Ovary (tissue), 9 donors: ENCODE measurements around the gene SELENON. TPM values are rescaled to one million over a fixed set of nuclear protein-coding genes. Genes with fewer than 3 reads are reported as not detected.

Source experiments
- DNase-seq, 5 donors: peaks; one replicate each; pipeline ENCODE4 v3.0.0-alpha.2; 2019 to 2020
- H3K27ac ChIP-seq, 2 donors: fragments of 200-600 bp; one replicate each; pipeline versions ENCODE4 v1.5.1 to v1.8.0; 2019 to 2022
- H3K27me3 ChIP-seq: fragments of 200-600 bp; one replicate; pipeline ENCODE4 v1.8.0; 2022
- H3K36me3 ChIP-seq: fragments of 200-600 bp; sonication (generic); one replicate; pipeline ENCODE4 v1.5.1; 2019
- H3K4me1 ChIP-seq: one replicate; pipeline ENCODE4 v1.8.1; 2013; ENCODE audit warnings: mild to moderate bottlenecking, moderate library complexity; ENCODE audit not compliant: insufficient read depth
- H3K4me3 ChIP-seq: fragments of 200-600 bp; sonication (generic); one replicate; pipeline ENCODE4 v1.5.1; 2017
- H3K9me3 ChIP-seq, 2 donors: fragments of 200-600 bp in 1 of 2; sonication (generic) in 1 of 2; one replicate each; pipeline versions ENCODE4 v1.5.1 to v1.8.1; 2013 to 2019; ENCODE audit warnings: mild to moderate bottlenecking in 1 of 2, moderate library complexity in 1 of 2
- CTCF ChIP-seq, 3 donors: fragments of 450-650 bp in 2 of 3; fragments of 200-600 bp in 1 of 3; IDR thresholded peaks; one replicate each; pipeline versions ENCODE4 v1.5.1 to v1.8.0; 2016 to 2022; ENCODE audit warnings: antibody characterized with exemption in 3 of 3, mild to moderate bottlenecking in 1 of 3
- EP300 ChIP-seq: sonication (generic); formaldehyde crosslinking; IDR thresholded peaks from one replicate; pipeline ENCODE4 v1.6.1; 2017; ENCODE audit warnings: antibody characterized with exemption
- POLR2A ChIP-seq: fragments of 450-650 bp; IDR thresholded peaks from one replicate; pipeline ENCODE4 v1.6.1; 2017; ENCODE audit warnings: antibody characterized with exemption, mild to moderate bottlenecking, moderate library complexity
- WGBS, 3 donors: extraction: QIAGEN DNeasy Blood & Tissue Kit in 1 of 3; methylation state at CpG; one replicate each; pipeline versions ENCODE4 v1.1.5 to v1.1.7; 2013 to 2017; 5-methylcytosine and 5-hydroxymethylcytosine counted together
- intact Hi-C, 4 donors: fragments of 100-400 bp; cut with DNase I; formaldehyde crosslinking; loops; one replicate each; pipeline versions ENCODE4 v1.11.0 to v1.15.1; 2022 to 2023
- polyA plus RNA-seq, 2 donors: library from polyadenylated mRNA; stranded (reverse); fragments of 200-250 nt in 1 of 2; fragments of 350-450 nt in 1 of 2; fragmentation: Illumina TruSeq in 1 of 2; extraction: RNeasy Lipid Tissue Mini Kit (QIAGEN cat#74804) in 1 of 2; gene quantifications; one replicate each; pipeline ENCODE4 v1.2.3, GENCODE V29; 2013 to 2014
- total RNA-seq, 7 donors: library from RNA; depleted of rRNA in 2 of 7; stranded (reverse); fragments of >200 nt in 2 of 7; fragmentation: NEBNext Ultra II Directional in 3 of 7; extraction: Animal tissue kit (Norgen Biotek cat#: 25700) in 3 of 7; gene quantifications; one replicate each; pipeline versions ENCODE4 v1.1.0 to v1.2.4, GENCODE V29; 2016 to 2023
- donor health status: DM: no; HTN: no; CAD: no; lungs with moderate emphysema.
- donor health status: DM: no; HTN: no; CAD: no.
- donor health status: Bipolar disorder and iron deficiency.
- donor health status: DM: yes; HTN: yes; CAD: no.
- donor health status: DM: no; HTN: no; CAD: no.
- donor health status: DM: yes; HTN: yes; CAD: no.

SELENON gene
- total and polyA plus RNA-seq, 9 donors, result 13.9 to 139 (median 66.3) TPM

- Histone ChIP-seq H3K27me3 (no peaks in the 10 kb centered on the region), H3K27ac (peak within 1 kb of the TSS; percentile 74 to 86), H3K36me3 (no peaks in the 10 kb centered on the region), H3K9me3 (no peaks in the 10 kb centered on the region), H3K4me3 (peak within 1 kb of the TSS; percentile 99), H3K4me1 (peaks cover 14% of the 10 kb centered on the region)
- intact Hi-C loops, result loop anchor here in 2 of 4 donors (5.0 to 10.0 kb wide), 3 partner anchors 55 to 185 kb away; partner anchors contain the start of genes PAQR7 (in 2 of the 2) and PAFAH2 (in 1 of the 2)
- peak; percentile 86 to 91 (median 88) for DNase-seq
- WGBS, 3 donors, result 0 to 2% (median 1%) methylated on average over 55 to 64 of the region's 64 CpGs
- TF ChIP-seq POLR2A, result peak; percentile 90
- TF ChIP-seq CTCF (IDR thresholded peaks at IDR 0.05), result no peak
These were observed 19.7 kb downstream of the SELENON start, which contains the start of gene MTFR1L for GRCh38 chr1:25819491-25820246. TSS of gene MTFR1L (plus strand) at chr1:25819954. CDS start at chr1:25823105, 3,151 bp downstream.

- 1 to 2% (median 1%) methylated on average over 49 to 67 of the region's 67 CpGs for WGBS, 3 donors
These were observed 20.5 kb downstream of the SELENON start for GRCh38 chr1:25820247-25821111.

GRCh38 chr1:25821112-25821476 is 21.1 kb downstream of the SELENON start:
- 14 to 28% (median 19%) methylated on average over 10 of the region's 10 CpGs for WGBS, 3 donors
- Histone ChIP-seq H3K4me1 (peaks cover 14% of the 10 kb centered on the region), H3K9me3 (no peaks in the 10 kb centered on the region), H3K27me3 (no peaks in the 10 kb centered on the region), H3K4me3 (peak overlapping the region; percentile 99), H3K36me3 (no peaks in the 10 kb centered on the region), H3K27ac (peak overlapping the region in 1 of 2 donors; percentile 86)
- no peak for DNase-seq
- TF ChIP-seq EP300, result no peak
- TF ChIP-seq CTCF (IDR thresholded peaks at IDR 0.05), result no peak
- TF ChIP-seq POLR2A, result no peak
- intact Hi-C loops, result loop anchor here in 2 of 4 donors (5.0 to 10.0 kb wide), 3 partner anchors 54 to 184 kb away; partner anchors contain the start of genes PAQR7 (in 2 of the 2) and PAFAH2 (in 1 of the 2)

More at GRCh38 chr1:25820247-25821111, 20.5 kb downstream of the SELENON start:
- Histone ChIP-seq H3K9me3 (no peaks in the 10 kb centered on the region), H3K36me3 (no peaks in the 10 kb centered on the region), H3K27ac (peak overlapping the region; percentile 74 to 86), H3K4me1 (peaks cover 14% of the 10 kb centered on the region), H3K4me3 (peak overlapping the region; percentile 99), H3K27me3 (no peaks in the 10 kb centered on the region)
- peak in 4 of 5 donors; percentile 35 to 60 (median 39) for DNase-seq
- intact Hi-C loops, result loop anchor here in 2 of 4 donors (5.0 to 10.0 kb wide), 3 partner anchors 54 to 184 kb away; partner anchors contain the start of genes PAQR7 (in 2 of the 2) and PAFAH2 (in 1 of the 2)
- TF ChIP-seq POLR2A, result no peak
- no peak for TF ChIP-seq EP300
- no peak for TF ChIP-seq CTCF (IDR thresholded peaks at IDR 0.05)

- WGBS, 3 donors, result 41 to 52% (median 45%) methylated on average over 5 of the region's 5 CpGs
- no peaks in the 10 kb centered on the region for H3K9me3 ChIP-seq
- no peak overlapping the region for H3K27ac ChIP-seq
- no peak overlapping the region for H3K4me3 ChIP-seq
- H3K27me3 ChIP-seq, result no peaks in the 10 kb centered on the region
- TF ChIP-seq EP300, result no peak
- TF ChIP-seq POLR2A, result no peak
- TF ChIP-seq CTCF (IDR thresholded peaks at IDR 0.05), result no peak
- intact Hi-C loops, result loop anchor here in 2 of 4 donors (5.0 to 10.0 kb wide), 3 partner anchors 53 to 183 kb away; partner anchors contain the start of genes PAQR7 (in 2 of the 2) and PAFAH2 (in 1 of the 2)
- no peaks in the 10 kb centered on the region for H3K36me3 ChIP-seq
- H3K4me1 ChIP-seq, result peaks cover 14% of the 10 kb centered on the region
- peak; percentile 39 to 70 (median 47) for DNase-seq
These were observed 21.7 kb downstream of the SELENON start for GRCh38 chr1:25821630-25822091.
